HepG2 (cell line): ENCODE results near the gene RABGGTA. TPM values are rescaled to one million over a fixed set of nuclear protein-coding genes. Genes with fewer than 3 reads are reported as not detected.

Source experiments
- ADNP ChIP-seq: sonication (generic); formaldehyde crosslinking; IDR thresholded peaks from 2 replicates; pipeline ENCODE4 v1.4.0; 2020; ENCODE audit warnings: missing genetic modification reagents
- BRD4 ChIP-seq: sonication (generic); formaldehyde crosslinking; IDR thresholded peaks from 2 replicates; pipeline ENCODE4 v1.4.0; 2020; ENCODE audit warnings: missing genetic modification reagents
- CBX5 ChIP-seq: sonication (generic); formaldehyde crosslinking; IDR thresholded peaks from 2 replicates; pipeline ENCODE4 v1.4.0; 2020; ENCODE audit warnings: missing genetic modification reagents, borderline replicate concordance
- CREM ChIP-seq, 2 experiments: sonication (generic) in 1 of 2; formaldehyde crosslinking in 1 of 2; IDR thresholded peaks; 2 replicates each; pipeline versions ENCODE4 v1.4.0 to v1.6.1; 2016 to 2020; ENCODE audit warnings: antibody characterized with exemption in 1 of 2, mild to moderate bottlenecking in 1 of 2, missing genetic modification reagents in 1 of 2
- EEA1 ChIP-seq: sonication (generic); formaldehyde crosslinking; IDR thresholded peaks from 2 replicates; pipeline ENCODE4 v1.5.1; 2020; ENCODE audit warnings: mild to moderate bottlenecking, missing genetic modification reagents, borderline replicate concordance
- GABPB1 ChIP-seq: IDR thresholded peaks from 2 replicates; pipeline ENCODE4 v1.6.1; 2016; ENCODE audit warnings: mild to moderate bottlenecking, missing genetic modification reagents, moderate library complexity, missing compliant biosample characterization
- GZF1 ChIP-seq: sonication (generic); formaldehyde crosslinking; IDR thresholded peaks from 2 replicates; pipeline ENCODE4 v1.5.1; 2020; ENCODE audit warnings: mild to moderate bottlenecking, missing genetic modification reagents
- JARID2 ChIP-seq: sonication (generic); formaldehyde crosslinking; IDR thresholded peaks from 2 replicates; pipeline ENCODE4 v1.8.1; 2023; ENCODE audit warnings: missing genetic modification reagents, inconsistent platforms; ENCODE audit not compliant: insufficient replicate concordance
- MYC ChIP-seq: sonication (generic); formaldehyde crosslinking; IDR thresholded peaks from 2 replicates; pipeline ENCODE4 v1.9.0; 2021; ENCODE audit warnings: missing genetic modification reagents, borderline replicate concordance
- PHF8 ChIP-seq: sonication (generic); formaldehyde crosslinking; IDR thresholded peaks from 2 replicates; pipeline ENCODE4 v1.5.0; 2020; ENCODE audit warnings: missing genetic modification reagents
- REL ChIP-seq: sonication (generic); formaldehyde crosslinking; conservative IDR thresholded peaks from 2 replicates; pipeline ENCODE4 v1.8.0; 2022; ENCODE audit warnings: mild to moderate bottlenecking, missing genetic modification reagents, moderate library complexity
- SP2 ChIP-seq: sonication (generic); formaldehyde crosslinking; IDR thresholded peaks from 2 replicates; pipeline ENCODE4 v1.5.1; 2020; ENCODE audit warnings: mild to moderate bottlenecking, missing genetic modification reagents
- ZBTB7A ChIP-seq: sonication (generic); formaldehyde crosslinking; IDR thresholded peaks from 2 replicates; pipeline ENCODE4 v1.8.0; 2022; ENCODE audit warnings: mild to moderate bottlenecking, missing genetic modification reagents
- ZMYM2 ChIP-seq: sonication (generic); formaldehyde crosslinking; IDR thresholded peaks from 2 replicates; pipeline ENCODE4 v1.8.0; 2022; ENCODE audit warnings: mild to moderate bottlenecking, missing genetic modification reagents
- ZNF562 ChIP-seq: sonication (generic); formaldehyde crosslinking; IDR thresholded peaks from 2 replicates; pipeline ENCODE4 v1.8.0; 2022; ENCODE audit warnings: missing genetic modification reagents, borderline replicate concordance
- ZNF703 ChIP-seq: sonication (generic); formaldehyde crosslinking; IDR thresholded peaks from 2 replicates; pipeline ENCODE4 v1.5.1; 2020; ENCODE audit warnings: missing genetic modification reagents, mild to moderate bottlenecking, moderate library complexity, borderline replicate concordance
- ZNF749 ChIP-seq: sonication (generic); formaldehyde crosslinking; IDR thresholded peaks from 2 replicates; pipeline ENCODE4 v1.8.0; 2022; ENCODE audit warnings: mild to moderate bottlenecking, missing genetic modification reagents, moderate library complexity, borderline replicate concordance
- ZNF768 ChIP-seq: sonication (generic); formaldehyde crosslinking; IDR thresholded peaks from 2 replicates; pipeline ENCODE4 v1.4.0; 2020; ENCODE audit warnings: missing genetic modification reagents
- ZNF792 ChIP-seq: IDR thresholded peaks from 2 replicates; pipeline ENCODE4 v1.6.1; 2016
- ZSCAN9 ChIP-seq: IDR thresholded peaks from 2 replicates; pipeline ENCODE4 v1.6.1; 2016; ENCODE audit warnings: borderline replicate concordance
- polyA plus RNA-seq, 8 experiments: library from polyadenylated mRNA; depleted of rRNA in 3 of 8; stranded (reverse) in 7 of 8; unstranded in 1 of 8; fragments of >200 nt; fragmentation: Illumina TruSeq in 4 of 8; extraction: Trizol in 4 of 8; gene quantifications; 2 replicates each; pipeline versions ENCODE4 v1.2.1 to v1.2.3, GENCODE V29; 2011 to 2016; ENCODE audit warnings: low read depth in 4 of 8, missing spikeins in 1 of 8, mixed read lengths in 1 of 8; ENCODE audit not compliant: insufficient read depth in 1 of 8
- total RNA-seq, 5 experiments: library from RNA; depleted of rRNA; stranded (reverse); fragments of >200 nt; fragmentation: Illumina TruSeq; extraction: Trizol; gene quantifications; 2 replicates each; pipeline ENCODE4 v1.2.3, GENCODE V29; 2016; ENCODE audit warnings: low read depth in 1 of 5
- TF ChIP-seq, protein P1 (sequence below): sonication (generic); formaldehyde crosslinking; IDR thresholded peaks from 2 replicates; pipeline ENCODE4 v1.4.0; 2020; ENCODE audit warnings: missing genetic modification reagents, mild to moderate bottlenecking, borderline replicate concordance
- TF ChIP-seq, protein P2 (sequence below): sonication (generic); formaldehyde crosslinking; IDR thresholded peaks from 2 replicates; pipeline ENCODE4 v1.4.0; 2020; ENCODE audit warnings: missing genetic modification reagents, borderline replicate concordance

The RABGGTA gene
- total and polyA plus RNA-seq, 2 of the 13 experiments (the other 11 are each of a cell fraction or from before 2014, with no cell fraction given): 57.9 to 90.8 TPM

DNA sequence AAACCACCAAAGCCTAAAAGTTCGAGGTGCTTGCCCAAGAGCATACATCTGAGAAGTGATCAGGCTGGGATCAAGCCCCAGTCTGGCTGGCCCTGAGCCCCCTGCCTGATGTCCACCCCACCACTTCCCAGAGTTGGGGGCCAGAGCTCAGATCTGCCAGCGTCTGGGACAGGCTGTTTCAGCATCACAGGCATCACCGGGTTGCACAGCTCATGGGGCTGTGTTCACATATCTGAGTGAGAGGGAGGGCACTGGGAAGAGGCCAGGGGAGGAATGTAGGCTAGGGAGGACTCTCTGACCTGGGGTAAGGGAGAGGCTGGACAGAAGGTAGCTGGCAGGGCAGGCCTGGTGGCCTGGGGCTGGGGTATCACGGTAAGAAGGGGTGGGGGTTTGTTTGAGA, 14.4 kb downstream of the RABGGTA start (continued):
- TF ChIP-seq, protein P1, sequence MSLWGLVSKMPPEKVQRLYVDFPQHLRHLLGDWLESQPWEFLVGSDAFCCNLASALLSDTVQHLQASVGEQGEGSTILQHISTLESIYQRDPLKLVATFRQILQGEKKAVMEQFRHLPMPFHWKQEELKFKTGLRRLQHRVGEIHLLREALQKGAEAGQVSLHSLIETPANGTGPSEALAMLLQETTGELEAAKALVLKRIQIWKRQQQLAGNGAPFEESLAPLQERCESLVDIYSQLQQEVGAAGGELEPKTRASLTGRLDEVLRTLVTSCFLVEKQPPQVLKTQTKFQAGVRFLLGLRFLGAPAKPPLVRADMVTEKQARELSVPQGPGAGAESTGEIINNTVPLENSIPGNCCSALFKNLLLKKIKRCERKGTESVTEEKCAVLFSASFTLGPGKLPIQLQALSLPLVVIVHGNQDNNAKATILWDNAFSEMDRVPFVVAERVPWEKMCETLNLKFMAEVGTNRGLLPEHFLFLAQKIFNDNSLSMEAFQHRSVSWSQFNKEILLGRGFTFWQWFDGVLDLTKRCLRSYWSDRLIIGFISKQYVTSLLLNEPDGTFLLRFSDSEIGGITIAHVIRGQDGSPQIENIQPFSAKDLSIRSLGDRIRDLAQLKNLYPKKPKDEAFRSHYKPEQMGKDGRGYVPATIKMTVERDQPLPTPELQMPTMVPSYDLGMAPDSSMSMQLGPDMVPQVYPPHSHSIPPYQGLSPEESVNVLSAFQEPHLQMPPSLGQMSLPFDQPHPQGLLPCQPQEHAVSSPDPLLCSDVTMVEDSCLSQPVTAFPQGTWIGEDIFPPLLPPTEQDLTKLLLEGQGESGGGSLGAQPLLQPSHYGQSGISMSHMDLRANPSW (CRISPR knock-in tag): no peak
- TF ChIP-seq JARID2 (CRISPR knock-in tag) (peak; percentile 33), GZF1 (CRISPR knock-in tag) (no peak), ZSCAN9 (CRISPR knock-in tag) (no peak), CBX5 (CRISPR knock-in tag) (0 out of 2 replicates have a peak, but pooled peaks have one; percentile 24), ZNF562 (CRISPR knock-in tag) (no peak), ZNF749 (CRISPR knock-in tag) (no peak), EEA1 (CRISPR knock-in tag) (no peak), ZNF792 (CRISPR knock-in tag) (no peak), CREM (IDR thresholded peaks at IDR 0.05) (no peak), CREM (CRISPR knock-in tag; IDR thresholded peaks at IDR 0.05) (0 out of 2 replicates have a peak, but pooled peaks have one; percentile 7), ZMYM2 (CRISPR knock-in tag) (no peak), ADNP (CRISPR knock-in tag) (no peak), BRD4 (no peak), SP2 (no peak), GABPB1 (no peak), ZBTB7A (0 out of 2 replicates have a peak, but pooled peaks have one; percentile 26), ZNF703 (CRISPR knock-in tag) (0 out of 2 replicates have a peak, but pooled peaks have one; percentile 30), MYC (0 out of 2 replicates have a peak, but pooled peaks have one; percentile 21), REL (CRISPR knock-in tag) (0 out of 2 replicates have a peak, but pooled peaks have one; percentile 37), PHF8 (0 out of 2 replicates have a peak, but pooled peaks have one; percentile 17), ZNF768 (CRISPR knock-in tag) (peak; percentile 28; the same call in 1 of the 2 replicates)
- TF ChIP-seq, protein P2, sequence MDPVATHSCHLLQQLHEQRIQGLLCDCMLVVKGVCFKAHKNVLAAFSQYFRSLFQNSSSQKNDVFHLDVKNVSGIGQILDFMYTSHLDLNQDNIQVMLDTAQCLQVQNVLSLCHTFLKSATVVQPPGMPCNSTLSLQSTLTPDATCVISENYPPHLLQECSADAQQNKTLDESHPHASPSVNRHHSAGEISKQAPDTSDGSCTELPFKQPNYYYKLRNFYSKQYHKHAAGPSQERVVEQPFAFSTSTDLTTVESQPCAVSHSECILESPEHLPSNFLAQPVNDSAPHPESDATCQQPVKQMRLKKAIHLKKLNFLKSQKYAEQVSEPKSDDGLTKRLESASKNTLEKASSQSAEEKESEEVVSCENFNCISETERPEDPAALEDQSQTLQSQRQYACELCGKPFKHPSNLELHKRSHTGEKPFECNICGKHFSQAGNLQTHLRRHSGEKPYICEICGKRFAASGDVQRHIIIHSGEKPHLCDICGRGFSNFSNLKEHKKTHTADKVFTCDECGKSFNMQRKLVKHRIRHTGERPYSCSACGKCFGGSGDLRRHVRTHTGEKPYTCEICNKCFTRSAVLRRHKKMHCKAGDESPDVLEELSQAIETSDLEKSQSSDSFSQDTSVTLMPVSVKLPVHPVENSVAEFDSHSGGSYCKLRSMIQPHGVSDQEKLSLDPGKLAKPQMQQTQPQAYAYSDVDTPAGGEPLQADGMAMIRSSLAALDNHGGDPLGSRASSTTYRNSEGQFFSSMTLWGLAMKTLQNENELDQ (CRISPR knock-in tag): no peak
